Neutrophil (primary cell): ENCODE results near the gene CD74.

Experiments
- H3K27ac ChIP-seq: fragments of 200-600 bp; sonication (generic); 2 replicates; pipeline ENCODE4 v1.5.1; 2016; ENCODE audit warnings: mild to moderate bottlenecking, moderate library complexity
- H3K27me3 ChIP-seq: fragments of 200-600 bp; sonication (generic); 2 replicates; pipeline ENCODE4 v1.6.0; 2016; ENCODE audit warnings: mild to moderate bottlenecking
- H3K36me3 ChIP-seq: fragments of 200-600 bp; sonication (generic); 2 replicates; pipeline ENCODE4 v1.5.1; 2017
- H3K4me1 ChIP-seq, 2 experiments: fragments of 200-600 bp in 1 of 2; sonication (generic) in 1 of 2; 1 replicate in 1 of 2; 2 replicates in 1 of 2; pipeline versions ENCODE4 v1.5.1 to v1.6.1; 2013 to 2016; ENCODE audit warnings: low read depth in 1 of 2, low read length in 1 of 2, mild to moderate bottlenecking in 1 of 2, moderate library complexity in 1 of 2; ENCODE audit not compliant: control insufficient read depth in 1 of 2, insufficient read depth in 1 of 2
- H3K4me3 ChIP-seq, 2 experiments: fragments of 200-600 bp in 1 of 2; sonication (generic) in 1 of 2; 1 replicate in 1 of 2; 2 replicates in 1 of 2; pipeline ENCODE4 v1.5.1; 2013 to 2016; ENCODE audit warnings: low read depth in 1 of 2, low read length in 1 of 2, mild to moderate bottlenecking in 1 of 2, moderate library complexity in 1 of 2
- H3K9me3 ChIP-seq: fragments of 200-600 bp; sonication (generic); 2 replicates; pipeline ENCODE4 v1.5.1; 2016
- CTCF ChIP-seq: fragments of 200-600 bp; sonication (generic); IDR thresholded peaks from 2 replicates; pipeline ENCODE4 v1.5.1; 2016; ENCODE audit warnings: antibody characterized with exemption

CD74 gene

GRCh38 chr5:150449517-150450339, 37.0 kb upstream of the CD74 start, which contains the start of gene RPS14:
Gene RPS14, minus strand, starts transcription at chr5:150449739. Its CDS starts 2,006 bp downstream, at chr5:150447733.
- Histone ChIP-seq H3K27me3 (no peaks in the 10 kb centered on the region), H3K4me3 (peak within 1 kb of the TSS; percentile 82 to 97), H3K36me3 (peaks cover 27% of the 10 kb centered on the region), H3K27ac (peak within 1 kb of the TSS; percentile 99), H3K4me1 (peaks cover 56 to 63% of the 10 kb centered on the region in 2 experiments), H3K9me3 (no peaks in the 10 kb centered on the region)
- peak; percentile 95 for TF ChIP-seq CTCF

GRCh38 chr5:150448952-150449516, 36.3 kb upstream of the CD74 start:
- H3K36me3 ChIP-seq, result peaks cover 34% of the 10 kb centered on the region
- peaks cover 49 to 56% of the 10 kb centered on the region in 2 experiments for H3K4me1 ChIP-seq
- TF ChIP-seq CTCF, result no peak

GRCh38 chr5:150448334-150448733, 35.6 kb upstream of the CD74 start:
- no peak for TF ChIP-seq CTCF
- H3K27me3 ChIP-seq, result no peaks in the 10 kb centered on the region
- H3K36me3 ChIP-seq, result peaks cover 41% of the 10 kb centered on the region
- peak overlapping the region; percentile 82 to 97 for H3K4me3 ChIP-seq
- H3K4me1 ChIP-seq, result peaks cover 42 to 49% of the 10 kb centered on the region in 2 experiments
- peak overlapping the region; percentile 99 for H3K27ac ChIP-seq
- no peaks in the 10 kb centered on the region for H3K9me3 ChIP-seq

More at GRCh38 chr5:150448952-150449516, 36.3 kb upstream of the CD74 start:
- H3K4me3 ChIP-seq, result peak overlapping the region; percentile 82 to 97
- H3K27ac ChIP-seq, result peak overlapping the region; percentile 99
- no peaks in the 10 kb centered on the region for H3K9me3 ChIP-seq
- H3K27me3 ChIP-seq, result no peaks in the 10 kb centered on the region

GRCh38 chr5:150447188-150447587, 34.5 kb upstream of the CD74 start:
- Histone ChIP-seq H3K27me3 (no peaks in the 10 kb centered on the region), H3K9me3 (no peaks in the 10 kb centered on the region), H3K36me3 (peaks cover 46% of the 10 kb centered on the region), H3K27ac (peak overlapping the region; percentile 99), H3K4me3 (no peak overlapping the region), H3K4me1 (peaks cover 33 to 38% of the 10 kb centered on the region in 2 experiments)
- no peak for TF ChIP-seq CTCF

- Histone ChIP-seq H3K4me3 (no peak overlapping the region), H3K9me3 (no peaks in the 10 kb centered on the region), H3K27ac (no peak overlapping the region), H3K36me3 (peaks cover 52% of the 10 kb centered on the region), H3K4me1 (peaks cover 31 to 35% of the 10 kb centered on the region in 2 experiments), H3K27me3 (no peaks in the 10 kb centered on the region)
- TF ChIP-seq CTCF, result no peak
These were observed 33.9 kb upstream of the CD74 start for GRCh38 chr5:150446583-150446982.
